ENCODE results near the gene NDC1.
"Not testable (repeated sequence)": the region's sequence is repeated elsewhere in the genome, so short reads cannot be mapped to it uniquely, and the experiment has no call there.

NDC1 gene

GRCh38 chr1:53769184-53769583 is 68.9 kb downstream of the NDC1 start:
- no peak overlapping the region for H3K4me3 ChIP-seq (ENCODE audit: low read depth, low read length)
- DNase-seq (ENCODE audit: low read depth), result no peak
- TF ChIP-seq, protein P1, sequence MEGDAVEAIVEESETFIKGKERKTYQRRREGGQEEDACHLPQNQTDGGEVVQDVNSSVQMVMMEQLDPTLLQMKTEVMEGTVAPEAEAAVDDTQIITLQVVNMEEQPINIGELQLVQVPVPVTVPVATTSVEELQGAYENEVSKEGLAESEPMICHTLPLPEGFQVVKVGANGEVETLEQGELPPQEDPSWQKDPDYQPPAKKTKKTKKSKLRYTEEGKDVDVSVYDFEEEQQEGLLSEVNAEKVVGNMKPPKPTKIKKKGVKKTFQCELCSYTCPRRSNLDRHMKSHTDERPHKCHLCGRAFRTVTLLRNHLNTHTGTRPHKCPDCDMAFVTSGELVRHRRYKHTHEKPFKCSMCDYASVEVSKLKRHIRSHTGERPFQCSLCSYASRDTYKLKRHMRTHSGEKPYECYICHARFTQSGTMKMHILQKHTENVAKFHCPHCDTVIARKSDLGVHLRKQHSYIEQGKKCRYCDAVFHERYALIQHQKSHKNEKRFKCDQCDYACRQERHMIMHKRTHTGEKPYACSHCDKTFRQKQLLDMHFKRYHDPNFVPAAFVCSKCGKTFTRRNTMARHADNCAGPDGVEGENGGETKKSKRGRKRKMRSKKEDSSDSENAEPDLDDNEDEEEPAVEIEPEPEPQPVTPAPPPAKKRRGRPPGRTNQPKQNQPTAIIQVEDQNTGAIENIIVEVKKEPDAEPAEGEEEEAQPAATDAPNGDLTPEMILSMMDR (IDR thresholded peaks at IDR 0.05; ENCODE audit: control insufficient read depth, extremely low read depth, insufficient read depth), result no peak

- H3K4me3 ChIP-seq (ENCODE audit: low read depth, low read length), result no peak overlapping the region
- DNase-seq (ENCODE audit: low read depth), result no peak
- TF ChIP-seq, protein P1 (IDR thresholded peaks at IDR 0.05; ENCODE audit: control insufficient read depth, extremely low read depth, insufficient read depth), result no peak
Measured at GRCh38 chr1:53766831-53767405, 71.2 kb downstream of the NDC1 start.

DNA sequence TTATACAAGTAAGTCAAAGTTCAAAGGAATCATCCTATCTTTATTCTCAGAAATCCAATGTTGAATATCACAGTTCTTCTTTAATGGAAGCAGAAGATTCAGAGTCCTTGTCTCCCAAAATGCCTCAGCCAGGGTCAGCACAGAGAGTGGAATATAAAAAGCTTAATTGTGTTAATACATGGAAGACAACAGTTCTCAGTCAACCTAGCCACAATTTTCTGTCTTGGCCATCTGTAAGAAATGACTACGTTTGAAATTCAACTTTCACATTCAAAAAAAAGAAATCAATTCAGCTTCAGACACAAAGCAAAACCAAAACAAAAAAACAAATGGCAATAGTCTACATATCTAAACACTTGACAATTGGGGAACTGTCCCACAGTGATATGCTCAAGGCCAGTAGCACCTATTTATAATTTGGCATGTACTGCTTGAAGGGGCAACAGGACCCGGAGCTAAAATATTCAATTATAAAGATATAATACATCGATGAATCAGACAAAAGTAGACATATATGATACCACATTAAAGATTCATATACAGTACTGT is 71.8 kb downstream of the NDC1 start:
- no peak for DNase-seq (ENCODE audit: low read depth)
- TF ChIP-seq, protein P1 (IDR thresholded peaks at IDR 0.05; ENCODE audit: control insufficient read depth, extremely low read depth, insufficient read depth), result no peak
- no peak overlapping the region for H3K4me3 ChIP-seq (ENCODE audit: low read depth, low read length)

DNA sequence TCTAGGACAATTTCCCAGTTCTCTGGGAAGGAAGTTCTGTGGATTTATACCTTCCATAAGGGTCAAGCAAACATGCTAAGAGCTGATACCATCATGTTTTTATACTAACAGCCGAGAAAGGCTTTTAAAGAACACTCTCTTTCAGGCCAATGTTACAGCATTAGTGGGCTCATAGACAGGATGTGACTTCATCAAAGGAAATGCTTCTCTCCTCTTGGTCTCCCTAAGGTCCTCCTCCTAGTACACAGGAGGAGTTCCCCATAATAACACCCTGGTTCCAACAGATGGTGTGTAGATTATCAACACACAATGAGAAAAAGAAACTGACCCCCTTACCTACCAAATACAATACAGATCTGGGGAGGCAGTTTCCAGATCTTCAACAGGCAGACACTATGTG is 72.4 kb downstream of the NDC1 start:
- no peak overlapping the region for H3K4me3 ChIP-seq (ENCODE audit: low read depth, low read length)
- DNase-seq (ENCODE audit: low read depth), result no peak
- TF ChIP-seq, protein P1 (IDR thresholded peaks at IDR 0.05; ENCODE audit: control insufficient read depth, extremely low read depth, insufficient read depth), result no peak

GRCh38 chr1:53763911-53764310 is 74.2 kb downstream of the NDC1 start:
- no peak for DNase-seq (ENCODE audit: low read depth)
- TF ChIP-seq, protein P1 (IDR thresholded peaks at IDR 0.05; ENCODE audit: control insufficient read depth, extremely low read depth, insufficient read depth), result no peak

GRCh38 chr1:53763461-53763860 is 74.6 kb downstream of the NDC1 start:
- no peak overlapping the region for H3K4me3 ChIP-seq (ENCODE audit: low read depth, low read length)
- TF ChIP-seq, protein P1 (IDR thresholded peaks at IDR 0.05; ENCODE audit: control insufficient read depth, extremely low read depth, insufficient read depth), result peak; percentile 19; the same call in 1 of the 2 replicates
- no peak for DNase-seq (ENCODE audit: low read depth)

More at GRCh38 chr1:53763911-53764310, 74.2 kb downstream of the NDC1 start:
- no peak overlapping the region for H3K4me3 ChIP-seq (ENCODE audit: low read depth, low read length)

GRCh38 chr1:53760497-53760896 is 77.6 kb downstream of the NDC1 start:
- not testable (repeated sequence) for DNase-seq (ENCODE audit: low read depth); H3K4me3 ChIP-seq (ENCODE audit: low read depth, low read length)
